NCI-H2171 treated with DMSO at 0.1 percent for 48 hours (cell line): ENCODE data around the gene C22orf15.
A peak's percentile ranks its signal among the peaks of the same experiment; 100 is the strongest.

Experiments
- DNase-seq: peaks from one replicate; lab custom pipeline; 2025; lab: John Stamatoyannopoulos, UW

Gene C22orf15

DNA sequence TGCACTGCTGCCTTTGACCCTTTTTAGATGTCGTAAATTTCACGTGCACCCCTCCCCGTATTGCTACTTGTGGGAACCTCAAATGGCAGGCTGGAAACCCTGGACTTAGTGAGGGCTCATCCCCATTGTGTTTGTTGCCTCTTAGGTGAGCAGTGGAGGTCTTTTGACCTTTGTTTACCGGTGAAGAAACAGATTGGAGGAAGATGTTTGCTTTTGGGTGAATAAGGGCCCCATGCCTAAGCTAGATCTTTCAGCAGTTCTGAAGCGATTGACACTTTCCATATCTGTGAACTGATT, 24.8 kb downstream of the C22orf15 start:
- DNase-seq, result no peak

GRCh38 chr22:23787910-23788309, 25.1 kb downstream of the C22orf15 start:
- DNase-seq, result no peak

DNA sequence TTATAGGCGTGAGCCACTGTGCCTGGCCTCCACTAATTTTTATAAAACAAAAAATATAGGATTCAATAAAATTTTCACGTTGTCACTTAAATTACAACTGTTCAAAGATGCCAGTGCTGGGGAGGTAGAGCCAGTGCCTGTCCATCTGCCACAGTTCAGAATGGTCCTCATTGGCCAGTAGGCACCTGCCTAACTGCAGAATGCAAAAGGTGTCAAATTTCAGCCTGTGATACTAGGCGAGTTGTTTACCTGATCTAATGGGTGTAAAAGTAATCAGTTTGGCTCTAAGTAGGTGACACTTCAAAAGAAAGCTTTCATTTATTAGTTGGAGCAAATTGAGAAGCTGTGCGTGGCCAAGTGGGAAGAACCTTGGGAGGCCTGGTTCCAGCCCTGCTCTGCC, 26.3 kb downstream of the C22orf15 start:
- DNase-seq, result peak; percentile 56

- DNase-seq, result no peak
These were observed 26.8 kb downstream of the C22orf15 start for GRCh38 chr22:23789638-23790037.

GRCh38 chr22:23790819-23791737, 28.3 kb downstream of the C22orf15 start:
- peak; percentile 15 for DNase-seq

GRCh38 chr22:23791738-23792645, 29.2 kb downstream of the C22orf15 start:
- no peak for DNase-seq

DNA sequence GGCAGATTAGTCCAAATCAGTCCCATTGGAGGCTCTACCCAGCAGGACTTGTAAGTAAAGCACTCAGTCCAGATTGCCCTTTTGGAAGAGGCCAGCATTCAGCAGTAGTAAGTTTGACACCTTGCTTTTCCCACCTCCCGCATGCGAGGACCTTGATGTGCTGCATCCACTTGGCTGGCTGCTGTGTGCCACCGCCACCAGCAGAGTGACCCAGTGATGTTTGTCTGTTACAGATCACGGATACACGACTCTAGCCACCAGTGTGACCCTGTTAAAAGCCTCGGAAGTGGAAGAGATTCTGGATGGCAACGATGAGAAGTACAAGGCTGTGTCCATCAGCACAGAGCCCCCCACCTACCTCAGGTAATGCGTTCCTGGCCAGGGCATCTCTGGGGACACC, 30.5 kb downstream of the C22orf15 start:
- no peak for DNase-seq

GRCh38 chr22:23796461-23796860, 33.7 kb downstream of the C22orf15 start:
- DNase-seq, result no peak

- DNase-seq, result no peak
These were observed 37.8 kb downstream of the C22orf15 start for GRCh38 chr22:23800297-23801237.

DNA sequence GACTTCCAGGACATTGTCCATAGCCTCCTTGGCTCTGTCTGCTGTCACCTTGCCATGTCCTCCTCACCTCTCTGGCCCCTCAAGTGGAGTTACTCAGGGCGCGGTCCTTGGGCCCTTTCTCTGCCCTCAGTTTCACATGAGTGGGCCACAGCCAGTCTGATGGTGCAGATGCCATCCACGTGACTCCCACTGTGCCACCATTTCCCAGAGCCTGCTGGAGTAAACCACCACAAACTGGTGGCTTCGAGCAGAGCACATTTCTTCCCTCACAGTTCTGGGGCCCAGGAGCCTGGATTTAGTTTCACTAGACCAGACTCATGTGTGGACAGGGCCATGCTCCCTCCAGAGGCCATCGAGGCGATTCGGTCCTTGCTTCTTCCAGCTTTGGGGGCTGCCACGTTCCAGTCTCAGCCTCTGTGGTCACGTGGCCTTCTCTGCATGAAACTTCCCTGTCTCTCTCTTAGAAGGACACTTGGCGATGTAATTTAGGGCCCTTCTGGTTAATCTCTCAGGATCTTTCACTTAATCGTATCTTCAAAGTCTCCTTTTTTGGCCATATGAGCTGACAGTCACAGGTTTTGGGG, 38.5 kb downstream of the C22orf15 start:
- no peak for DNase-seq

DNA sequence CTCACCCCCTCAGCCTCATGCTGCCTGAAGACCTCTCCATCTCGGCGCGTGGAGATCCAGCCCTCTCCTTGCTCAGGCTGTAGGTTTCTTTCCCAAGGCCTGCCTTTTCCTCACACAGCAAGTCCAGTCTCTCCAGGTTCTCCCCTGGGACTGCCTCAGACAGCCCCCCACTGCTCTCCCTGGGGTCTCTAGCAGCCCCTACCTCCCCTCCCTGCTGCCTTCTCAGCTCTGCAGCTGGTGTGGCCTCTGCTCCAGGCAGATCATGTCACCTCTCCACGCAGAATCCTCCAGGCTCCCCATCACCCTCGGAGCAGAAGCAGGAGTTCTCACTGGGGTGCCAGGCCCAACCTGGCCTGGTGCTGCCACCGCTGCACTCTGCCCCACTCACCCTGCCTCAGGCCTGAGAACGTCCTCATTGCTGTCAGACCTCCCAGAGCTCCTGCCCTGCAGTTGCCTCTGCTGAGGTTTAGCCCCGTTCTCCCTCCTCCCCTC, 39.1 kb downstream of the C22orf15 start:
- DNase-seq, result no peak

GRCh38 chr22:23803001-23803819, 40.4 kb downstream of the C22orf15 start:
- no peak for DNase-seq

DNA sequence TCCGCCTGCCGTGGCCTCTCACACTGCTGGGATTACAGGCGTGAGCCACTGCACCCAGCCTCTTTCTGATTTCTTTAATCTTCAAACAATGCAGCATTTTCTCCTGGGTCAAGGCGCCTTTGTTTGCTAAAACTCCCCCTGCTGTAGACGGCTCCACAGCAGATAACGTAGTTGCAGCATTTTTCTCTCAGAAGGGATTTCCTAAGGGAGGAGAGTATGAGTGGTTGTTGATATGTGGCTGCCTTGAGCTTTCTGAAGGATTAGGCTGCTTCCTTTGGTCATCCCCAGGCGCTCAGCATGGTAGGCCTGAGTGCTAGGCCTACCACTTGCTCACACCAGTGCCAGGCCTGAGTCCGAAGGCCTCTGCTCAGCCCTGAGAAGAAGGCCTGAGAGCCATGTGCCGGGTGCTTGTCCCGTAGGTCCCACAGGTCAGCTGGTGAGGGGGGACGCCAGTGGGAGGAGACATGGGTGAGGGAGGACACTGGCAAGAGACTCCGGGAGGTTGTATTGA, 42.0 kb downstream of the C22orf15 start:
- no peak for DNase-seq

DNA sequence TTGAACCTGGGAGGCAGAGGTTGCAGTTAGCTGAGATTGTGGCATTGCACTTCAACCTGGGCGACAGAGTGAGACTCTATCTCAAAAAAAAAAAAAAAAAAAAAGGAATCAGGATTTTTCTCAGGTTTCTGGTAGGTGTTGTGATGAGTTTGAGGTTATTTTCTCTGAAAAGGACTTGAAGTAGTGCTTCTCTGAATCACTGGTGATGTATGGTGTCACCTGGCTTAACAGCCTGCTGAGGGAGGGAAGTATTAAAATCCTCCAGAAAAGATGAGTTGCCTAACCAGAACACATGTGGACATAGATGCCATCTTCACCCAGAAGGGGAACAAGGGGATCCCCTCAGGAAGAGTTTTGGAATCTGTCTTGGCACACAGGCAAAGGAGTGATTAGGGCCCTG, 44.0 kb downstream of the C22orf15 start:
- DNase-seq, result no peak

- DNase-seq, result no peak
These were observed 49.6 kb downstream of the C22orf15 start for GRCh38 chr22:23812378-23812777.
